ENCODE data around the gene JAKMIP3. TPM values are rescaled to one million over a fixed set of nuclear protein-coding genes. Genes with fewer than 3 reads are reported as not detected.

Gene JAKMIP3
- total RNA-seq, 4 donors from 2014 or later = 0.42 to 1.9 (median 0.87) TPM

DNA sequence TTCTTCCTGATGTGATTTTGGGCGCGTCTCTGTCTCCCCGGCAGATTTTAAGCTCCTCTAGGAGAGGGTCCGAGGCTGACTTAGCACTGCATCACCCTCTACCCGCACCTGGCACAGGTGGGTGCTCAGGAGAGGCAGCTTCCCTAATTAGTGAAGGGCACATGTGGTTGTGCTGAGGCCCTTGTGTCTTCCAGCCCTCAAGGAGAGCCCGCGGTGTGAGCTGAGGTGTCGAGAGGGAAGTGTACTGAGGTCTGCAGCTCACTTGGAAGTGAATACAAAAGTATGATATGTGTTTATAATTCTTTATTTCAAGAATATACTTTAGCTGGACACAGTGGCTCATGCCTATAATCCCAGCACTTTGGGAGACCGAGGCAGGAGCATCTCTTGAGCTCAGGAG, 20.4 kb upstream of the JAKMIP3 start:
- no peak for ATAC-seq

DNA sequence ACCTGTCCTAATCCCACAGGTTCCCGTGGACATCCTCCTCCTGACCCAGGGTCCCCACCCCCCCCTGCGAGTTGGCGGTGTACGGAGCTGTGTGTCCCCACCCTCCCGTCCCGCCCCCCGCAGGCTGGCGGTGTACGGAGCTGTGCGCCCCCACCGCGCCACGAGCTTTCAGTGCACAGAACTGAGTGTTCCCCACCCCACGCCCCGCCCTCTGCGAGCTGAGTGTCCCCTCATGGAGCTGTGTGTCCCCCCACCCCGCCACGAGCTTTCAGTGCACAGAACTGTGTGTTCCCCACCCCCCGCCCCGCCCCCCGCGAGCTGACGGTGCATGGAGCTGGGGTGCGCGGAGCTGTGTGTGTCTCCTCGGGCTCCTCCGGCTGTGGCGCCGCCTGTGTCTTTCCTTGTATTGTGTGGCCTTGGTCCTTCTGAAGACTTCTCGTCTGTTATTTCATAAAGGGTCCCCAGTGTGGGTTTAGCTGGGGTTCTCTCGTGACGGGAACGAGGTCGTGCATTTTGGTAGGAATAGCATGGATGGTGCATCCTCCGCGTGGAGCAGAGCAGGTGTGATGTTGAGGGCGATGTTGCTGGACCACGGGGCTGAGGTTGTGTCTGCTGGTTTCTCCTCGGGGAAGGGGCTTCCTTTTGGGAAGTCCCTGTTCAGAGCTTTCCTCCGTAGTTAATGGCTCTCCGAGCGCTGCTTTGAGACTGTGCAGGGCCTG, 18.0 kb upstream of the JAKMIP3 start:
- no peaks in the 10 kb centered on the region for H3K36me3 ChIP-seq
- TF ChIP-seq POLR2A (IDR thresholded peaks at IDR 0.05) (no peak), CTCF (IDR thresholded peaks at IDR 0.05) (no peak), EP300 (IDR thresholded peaks at IDR 0.05) (no peak), POLR2AphosphoS5 (IDR thresholded peaks at IDR 0.05) (no peak)
- WGBS, 2 donors (ENCODE audit: low coverage in 1 of 2) = 71 to 100% methylated on average over 1 to 4 of the region's 42 CpGs
- peaks cover 21% of the 10 kb centered on the region for H3K27me3 ChIP-seq
- peaks cover 0 to 21% (median 0%) of the 10 kb centered on the region in 3 donors for H3K9me3 ChIP-seq
- H3K4me3 ChIP-seq = no peak overlapping the region
- no peak overlapping the region for H3K27ac ChIP-seq
- no peaks in the 10 kb centered on the region for H3K4me1 ChIP-seq
- no peak for ATAC-seq

More for the DNA sequence above, 20.4 kb upstream of the JAKMIP3 start:
- H3K27ac ChIP-seq = no peak overlapping the region
- no peak overlapping the region for H3K4me3 ChIP-seq
- 80 to 95% methylated on average over 1 to 4 of the region's 9 CpGs for WGBS, 2 donors (ENCODE audit: low coverage in 1 of 2)
- peaks cover 29% of the 10 kb centered on the region for H3K27me3 ChIP-seq
- no peaks in the 10 kb centered on the region for H3K9me3 ChIP-seq
- H3K36me3 ChIP-seq = no peaks in the 10 kb centered on the region
- H3K4me1 ChIP-seq = no peaks in the 10 kb centered on the region
- TF ChIP-seq POLR2AphosphoS5 (IDR thresholded peaks at IDR 0.05) = no peak
- TF ChIP-seq CTCF (IDR thresholded peaks at IDR 0.05) = no peak
- TF ChIP-seq POLR2A (IDR thresholded peaks at IDR 0.05) = no peak
- no peak for TF ChIP-seq EP300 (IDR thresholded peaks at IDR 0.05)

DNA sequence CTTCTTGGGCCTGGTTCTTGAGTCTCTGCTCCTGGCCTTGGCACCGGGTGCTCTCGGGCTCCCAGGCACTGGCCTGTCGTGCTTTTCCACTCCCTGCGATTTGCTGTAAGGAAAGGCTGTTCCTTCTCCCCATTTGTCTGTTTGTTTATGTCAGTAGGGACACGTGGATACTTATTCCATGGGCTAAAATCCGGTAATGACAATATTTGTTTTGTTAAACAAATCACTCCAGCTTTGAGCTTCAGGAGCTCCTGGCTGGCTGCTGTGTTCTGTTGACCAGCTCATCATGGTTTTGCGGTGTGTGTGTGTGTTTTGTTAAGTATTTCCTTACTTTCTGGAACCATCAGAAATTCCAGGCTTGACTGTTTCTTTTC, 17.5 kb upstream of the JAKMIP3 start:
- Histone ChIP-seq H3K4me3 (no peak overlapping the region), H3K4me1 (no peaks in the 10 kb centered on the region), H3K9me3 (peaks cover 0 to 26% (median 0%) of the 10 kb centered on the region in 3 donors), H3K36me3 (no peaks in the 10 kb centered on the region), H3K27me3 (peaks cover 16% of the 10 kb centered on the region), H3K27ac (no peak overlapping the region)
- 32 to 45% methylated on average over 3 to 7 of the region's 7 CpGs for WGBS, 2 donors (ENCODE audit: low coverage in 1 of 2)
- TF ChIP-seq POLR2A (IDR thresholded peaks at IDR 0.05) (no peak), POLR2AphosphoS5 (IDR thresholded peaks at IDR 0.05) (no peak)
- no peak for ATAC-seq

GRCh38 chr10:132050191-132050590, 15.6 kb upstream of the JAKMIP3 start:
- H3K27me3 ChIP-seq = no peaks in the 10 kb centered on the region
- peaks cover 0 to 31% (median 0%) of the 10 kb centered on the region in 3 donors for H3K9me3 ChIP-seq
- TF ChIP-seq CTCF (IDR thresholded peaks at IDR 0.05) (no peak), POLR2AphosphoS5 (IDR thresholded peaks at IDR 0.05) (no peak), EP300 (IDR thresholded peaks at IDR 0.05) (no peak), POLR2A (IDR thresholded peaks at IDR 0.05) (no peak)
- no peaks in the 10 kb centered on the region for H3K4me1 ChIP-seq
- WGBS, 2 donors (ENCODE audit: low coverage in 1 of 2) = 68 to 100% methylated on average over 2 of the region's 11 CpGs
- H3K27ac ChIP-seq = no peak overlapping the region
- H3K36me3 ChIP-seq = no peaks in the 10 kb centered on the region
- ATAC-seq = no peak
- H3K4me3 ChIP-seq = no peak overlapping the region

DNA sequence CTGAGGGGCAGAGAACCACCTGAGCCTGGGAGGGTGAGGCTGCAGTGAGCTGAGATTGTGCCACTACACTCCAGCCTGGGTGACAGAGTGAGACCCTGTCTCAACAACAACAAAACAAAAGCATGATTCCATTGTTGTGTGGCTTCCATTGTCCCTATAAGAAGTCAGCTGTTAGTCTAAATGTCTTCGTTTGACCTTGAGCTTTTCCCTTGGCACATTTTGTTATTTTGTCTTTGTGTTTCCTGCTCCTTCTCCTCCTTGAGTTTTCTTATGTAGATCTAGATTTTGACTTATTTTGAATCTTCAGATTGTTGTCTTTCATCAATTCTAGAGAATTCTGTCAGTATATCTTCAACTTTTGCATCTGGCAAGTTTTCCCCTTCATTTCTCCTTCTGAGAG, 13.6 kb upstream of the JAKMIP3 start:
- no peaks in the 10 kb centered on the region for H3K36me3 ChIP-seq
- no peaks in the 10 kb centered on the region for H3K4me1 ChIP-seq
- no peaks in the 10 kb centered on the region for H3K27me3 ChIP-seq
- no peak overlapping the region for H3K27ac ChIP-seq
- H3K4me3 ChIP-seq = no peak overlapping the region
- peaks cover 0 to 31% (median 0%) of the 10 kb centered on the region in 3 donors for H3K9me3 ChIP-seq
- no peak for TF ChIP-seq CTCF (IDR thresholded peaks at IDR 0.05)
- no peak for TF ChIP-seq POLR2AphosphoS5 (IDR thresholded peaks at IDR 0.05)
- no peak for TF ChIP-seq POLR2A (IDR thresholded peaks at IDR 0.05)
- TF ChIP-seq EP300 (IDR thresholded peaks at IDR 0.05) = no peak
- WGBS, 2 donors (ENCODE audit: low coverage in 1 of 2) = 83% methylated on average over 1 of the region's 1 CpG
- ATAC-seq = no peak
